IPS-11a (cell line): ENCODE measurements around the gene YARS2.
"Not testable (repeated sequence)": the region's sequence is repeated elsewhere in the genome, so short reads cannot be mapped to it uniquely, and the experiment has no call there.

Experiments used
- H3K4me3 ChIP-seq: one replicate; pipeline ENCODE4 v1.5.1; 2013; ENCODE audit warnings: low read depth, low read length, control low read depth

YARS2 gene

DNA sequence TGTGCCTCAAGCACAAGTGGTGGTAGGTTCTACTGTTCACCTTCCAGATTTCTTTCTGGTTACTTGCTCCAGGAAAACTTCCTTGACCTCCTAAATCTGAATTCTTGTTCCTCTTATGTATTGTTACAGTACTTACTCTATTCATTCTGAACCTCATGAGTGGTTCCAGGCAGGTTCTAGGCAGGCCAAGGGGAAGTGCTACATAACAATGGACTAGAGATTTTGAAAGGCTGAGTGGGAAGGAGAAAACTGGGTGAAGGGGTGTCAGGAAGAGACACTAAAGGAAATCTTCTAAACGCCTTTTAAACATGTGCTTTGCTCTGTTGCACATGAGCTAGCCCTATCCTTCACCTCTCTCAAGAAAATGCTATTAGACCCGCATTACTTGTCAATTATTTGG, 1.6 kb downstream of the YARS2 start:
- peak overlapping the region; percentile 100 for H3K4me3 ChIP-seq

DNA sequence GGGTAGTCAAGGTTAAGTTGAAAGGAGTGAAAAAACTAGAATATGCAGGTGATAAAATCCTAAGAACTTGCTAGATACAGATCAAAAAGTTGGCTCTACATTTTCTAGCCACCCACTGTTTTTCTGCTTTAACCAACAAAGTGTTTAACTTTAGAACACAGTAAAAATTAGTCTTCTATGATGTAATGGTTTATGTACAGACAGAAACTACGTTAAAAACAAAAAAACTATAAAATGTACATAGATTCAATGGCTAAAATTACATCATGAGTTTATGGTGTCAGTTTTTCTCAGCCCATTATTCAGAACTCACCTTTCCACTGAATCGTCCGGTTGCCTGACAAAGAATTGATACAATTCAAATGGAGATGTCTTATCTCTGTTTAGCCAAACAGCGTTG, 2.1 kb downstream of the YARS2 start:
- H3K4me3 ChIP-seq = no peak overlapping the region

DNA sequence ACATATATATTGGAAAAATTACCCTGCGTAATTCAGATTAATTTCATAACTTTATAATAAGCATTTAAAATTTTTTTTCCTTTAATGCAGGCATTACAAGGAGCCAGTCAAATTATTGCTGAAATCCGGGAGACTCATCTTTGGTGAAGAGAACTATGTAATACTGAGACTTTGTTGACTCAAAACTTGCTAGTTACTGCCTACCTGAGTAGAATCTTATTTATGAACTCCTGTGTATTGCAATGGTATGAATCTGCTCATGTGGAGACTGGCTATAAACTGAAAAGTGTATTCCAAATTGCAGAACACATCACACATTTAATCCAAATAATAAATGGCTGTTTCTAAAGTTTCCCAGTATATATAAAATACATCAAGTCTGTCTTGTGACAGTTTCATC, 12.4 kb downstream of the YARS2 start:
- H3K4me3 ChIP-seq = no peak overlapping the region

DNA sequence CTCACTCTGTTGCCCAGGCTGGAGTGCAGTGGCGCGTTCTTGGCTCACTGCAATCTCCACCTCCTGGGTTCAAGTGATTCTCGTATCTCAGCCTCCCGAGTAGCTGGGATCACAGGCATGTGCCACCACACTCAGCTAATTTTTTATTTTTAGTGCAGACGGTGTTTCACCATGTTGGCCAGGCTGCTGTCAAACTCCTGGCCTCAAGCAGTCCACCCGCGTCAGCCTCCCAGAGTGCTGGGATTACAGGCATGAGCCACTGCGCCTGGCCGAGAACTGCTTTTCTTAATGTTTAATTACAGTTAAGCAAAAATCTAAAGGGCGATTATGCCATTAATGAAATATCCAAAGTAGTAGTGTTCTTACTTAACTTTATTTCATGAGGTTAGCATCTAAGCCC, 13.6 kb downstream of the YARS2 start:
- H3K4me3 ChIP-seq = no peak overlapping the region

DNA sequence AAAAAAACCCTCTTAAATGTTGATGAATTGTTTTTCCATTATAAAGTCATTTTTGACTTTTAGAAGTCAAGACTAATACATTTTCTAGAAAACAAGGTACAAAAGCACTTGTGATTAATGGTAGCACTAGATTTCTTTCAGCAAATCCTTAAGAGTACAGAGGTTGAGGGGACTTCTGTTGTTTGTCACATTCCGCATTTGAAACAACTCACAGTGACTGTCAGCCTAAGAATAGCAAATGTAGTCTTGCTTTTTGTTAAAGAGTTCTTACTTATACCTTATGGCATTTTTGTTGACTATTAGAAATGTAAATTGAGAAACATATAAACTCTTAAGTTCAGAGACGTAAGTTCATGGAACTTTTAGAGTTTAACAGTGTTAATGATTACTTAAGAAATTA, 16.4 kb downstream of the YARS2 start:
- no peak overlapping the region for H3K4me3 ChIP-seq

DNA sequence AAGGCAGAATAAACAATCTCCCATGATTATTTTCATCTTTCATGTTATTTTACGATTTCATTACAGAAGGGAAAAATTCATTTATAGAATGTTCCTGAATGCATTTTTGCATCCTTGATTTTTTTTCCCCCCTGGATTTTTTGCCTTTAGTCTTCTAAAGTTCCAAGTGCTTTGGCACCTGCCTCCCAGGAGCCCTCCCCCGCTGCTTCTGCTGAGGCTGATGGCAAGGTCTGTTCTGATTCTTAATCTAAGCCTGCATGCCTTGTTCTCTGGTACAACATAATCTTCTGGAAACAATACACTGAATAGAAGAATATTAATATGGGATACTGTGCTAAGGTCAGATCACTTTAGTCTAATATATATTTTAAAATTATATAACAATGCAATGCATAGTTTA, 18.0 kb downstream of the YARS2 start:
- no peak overlapping the region for H3K4me3 ChIP-seq

DNA sequence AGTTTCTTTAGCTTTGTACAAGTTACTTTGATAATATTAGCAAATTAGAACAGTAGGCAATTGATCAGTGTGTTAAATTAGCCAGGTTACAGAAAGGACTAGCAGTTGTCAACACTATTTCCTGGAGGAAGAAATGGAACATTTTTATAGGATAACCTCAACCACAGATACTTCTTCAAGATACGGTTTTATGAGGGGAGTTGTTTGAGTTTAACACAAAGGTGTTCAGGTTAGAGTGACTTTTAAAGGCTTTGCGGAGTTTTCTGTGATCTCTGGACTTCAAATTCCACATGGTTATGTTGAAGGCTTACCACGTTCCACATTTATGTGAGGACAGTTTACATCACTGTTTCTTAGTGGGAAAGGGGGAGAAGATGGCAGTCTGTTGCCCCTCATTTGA, 19.3 kb downstream of the YARS2 start:
- H3K4me3 ChIP-seq = no peak overlapping the region

DNA sequence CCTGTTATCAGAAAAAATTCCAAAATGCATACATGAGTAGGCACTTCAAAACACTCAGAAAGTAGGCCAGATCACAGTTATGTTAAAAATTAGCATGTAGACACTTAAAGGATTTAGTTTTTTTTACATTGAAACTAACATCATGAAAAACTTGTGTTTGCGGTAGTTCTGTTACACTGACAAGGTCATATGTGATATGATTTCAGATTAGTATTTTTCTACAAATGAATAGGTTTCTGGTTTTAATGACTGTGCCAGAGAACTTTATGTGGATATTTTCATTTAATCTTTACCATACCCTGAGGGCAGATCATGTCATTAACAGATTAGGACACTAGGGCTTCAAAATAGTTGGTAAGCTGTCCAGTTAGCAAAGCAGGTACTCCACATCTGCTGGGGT, 20.7 kb downstream of the YARS2 start:
- H3K4me3 ChIP-seq = no peak overlapping the region

DNA sequence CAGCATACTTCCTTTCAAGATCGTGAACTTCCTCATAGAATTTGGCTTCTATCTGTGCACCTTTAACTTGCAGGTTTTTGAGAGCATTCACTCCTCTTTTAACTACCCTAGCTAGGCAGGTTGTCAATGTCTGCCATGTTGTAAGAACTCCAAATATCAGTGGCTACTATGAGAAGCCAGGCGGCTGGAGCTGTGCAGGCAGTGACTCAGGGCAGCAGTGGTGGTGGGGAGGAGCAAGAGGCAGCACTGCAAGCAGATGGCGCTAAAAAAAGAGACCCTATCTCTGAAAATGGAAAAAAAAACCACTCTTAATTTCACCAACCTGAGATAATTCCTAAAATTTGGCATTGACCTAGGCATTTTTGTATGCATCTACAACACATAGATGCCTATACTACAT, 28.5 kb downstream of the YARS2 start:
- no peak overlapping the region for H3K4me3 ChIP-seq

DNA sequence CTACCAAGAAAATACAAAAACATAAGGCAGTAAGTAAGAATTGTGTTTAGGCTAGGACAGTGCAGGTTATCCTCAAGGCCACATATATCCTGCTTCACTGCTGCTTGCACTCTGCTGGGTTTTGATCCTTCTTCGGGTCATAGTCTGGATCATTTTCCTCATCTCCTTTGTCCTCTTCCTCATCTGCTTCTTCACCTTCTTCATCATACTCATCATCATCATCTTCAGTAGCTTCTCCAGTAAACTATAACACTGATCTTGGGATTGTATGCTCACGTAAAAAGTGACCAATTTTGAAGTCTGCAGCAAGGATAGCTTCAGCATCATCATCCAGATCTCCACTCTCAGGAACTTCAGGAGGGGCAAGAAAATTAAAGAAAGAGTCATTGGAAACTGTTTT, 29.4 kb downstream of the YARS2 start:
- no peak overlapping the region for H3K4me3 ChIP-seq

DNA sequence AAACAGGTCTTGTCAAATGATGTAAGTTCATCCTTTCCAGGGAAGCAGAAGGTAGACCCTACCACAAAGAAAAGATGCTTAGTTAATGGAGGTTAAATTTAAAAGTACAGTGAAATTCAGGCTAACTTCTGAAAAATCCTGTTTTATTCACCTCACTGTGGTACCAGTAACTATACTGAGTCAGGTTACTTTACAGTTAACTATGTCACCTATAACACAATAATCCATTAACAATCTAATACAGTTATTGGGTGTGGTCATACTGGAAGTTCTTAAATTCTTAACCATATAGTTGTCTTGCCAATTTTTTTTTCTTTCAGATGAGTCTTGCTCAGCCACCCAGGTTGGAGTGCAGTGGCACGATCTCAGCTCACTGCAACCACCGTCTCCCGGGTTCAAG, 30.4 kb downstream of the YARS2 start:
- not testable (repeated sequence) for H3K4me3 ChIP-seq

DNA sequence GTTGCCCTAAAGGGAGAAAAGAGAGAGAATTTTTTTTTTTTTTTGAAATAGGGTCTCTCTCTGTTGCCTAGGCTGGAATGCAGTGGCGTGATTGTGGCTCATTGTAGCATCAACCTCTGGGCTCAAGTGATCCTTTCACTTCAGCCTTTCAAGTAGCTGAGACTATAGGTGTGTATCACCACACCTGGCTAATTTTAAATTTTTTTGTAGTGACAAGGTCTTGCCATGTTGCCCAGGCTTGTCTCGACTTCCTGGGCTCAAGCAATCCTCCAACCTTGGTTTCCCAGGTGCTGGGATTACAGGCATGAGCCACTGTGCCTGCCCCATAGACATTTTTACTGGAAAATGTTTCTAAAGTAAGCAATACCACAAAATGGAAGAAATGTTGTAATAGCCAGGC, 36.8 kb downstream of the YARS2 start:
- no peak overlapping the region for H3K4me3 ChIP-seq

DNA sequence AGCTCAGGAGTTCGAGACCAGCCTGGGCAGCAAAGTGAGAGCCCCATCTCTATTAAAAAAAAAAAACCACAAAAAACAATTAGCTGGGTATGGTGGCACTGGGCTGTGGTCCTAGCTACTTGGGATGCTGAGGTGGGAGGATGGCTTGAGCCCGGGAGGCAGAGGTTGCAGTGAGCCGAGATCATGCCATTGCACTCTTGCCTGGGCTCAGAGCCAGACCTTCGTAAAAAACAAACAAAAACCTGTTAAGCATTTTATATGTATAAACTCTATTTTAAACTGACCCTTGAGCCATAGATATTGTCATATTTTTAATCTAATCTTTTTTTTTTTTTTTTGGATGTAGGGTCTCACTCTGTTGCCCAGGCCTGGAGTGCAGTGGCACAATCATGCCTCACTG, 40.9 kb downstream of the YARS2 start:
- H3K4me3 ChIP-seq = no peak overlapping the region

DNA sequence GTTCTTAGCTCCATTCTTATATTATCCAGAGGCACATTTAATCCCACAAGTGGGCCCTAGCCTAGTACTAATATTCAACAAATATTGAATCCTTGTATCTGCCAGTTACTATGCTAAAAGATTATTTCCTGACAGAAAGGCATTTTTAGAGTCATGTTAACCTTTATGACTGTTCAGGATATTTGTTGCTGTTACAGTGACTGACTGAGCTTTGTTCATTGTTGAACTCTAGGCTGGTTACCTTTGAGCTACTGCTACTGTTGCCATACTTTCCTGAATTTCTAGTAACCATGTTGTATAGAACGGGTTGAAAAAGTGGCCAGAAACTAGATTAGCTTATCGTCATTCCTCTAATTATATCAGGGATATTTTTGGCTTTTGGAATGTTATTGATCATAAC, 46.8 kb downstream of the YARS2 start:
- H3K4me3 ChIP-seq = no peak overlapping the region

DNA sequence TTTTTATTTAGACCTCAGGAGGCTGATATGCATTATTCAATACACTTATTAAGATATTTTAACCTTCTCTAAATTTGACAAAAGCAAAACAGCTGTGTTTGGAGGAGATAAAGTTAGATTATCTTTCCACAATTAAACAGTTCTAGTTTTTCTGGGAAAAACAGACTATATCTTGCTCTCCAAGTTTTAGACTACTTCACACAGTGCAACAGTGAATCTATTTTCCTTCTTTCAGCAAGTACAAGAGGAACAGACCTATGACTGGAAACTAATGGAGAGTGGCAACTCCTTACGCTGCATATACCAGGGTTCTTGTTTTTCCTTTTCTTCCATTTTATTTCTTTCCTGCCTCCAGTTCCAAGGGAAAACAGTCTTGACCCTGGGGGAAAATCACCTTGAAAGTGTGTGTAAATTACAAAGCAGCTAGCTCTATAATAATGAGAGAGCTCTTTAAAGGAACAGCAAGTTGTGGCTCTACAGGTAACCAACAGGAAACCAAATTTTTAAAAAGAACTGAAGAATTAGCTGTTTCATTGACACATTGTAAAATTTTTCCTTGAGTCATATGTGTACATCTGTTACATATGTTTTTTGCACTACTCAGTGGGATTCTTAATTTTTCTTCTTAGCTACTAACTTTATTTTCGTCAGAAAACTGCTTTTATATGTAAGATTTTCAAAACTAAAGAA, 49.2 kb downstream of the YARS2 start:
- H3K4me3 ChIP-seq = no peak overlapping the region

DNA sequence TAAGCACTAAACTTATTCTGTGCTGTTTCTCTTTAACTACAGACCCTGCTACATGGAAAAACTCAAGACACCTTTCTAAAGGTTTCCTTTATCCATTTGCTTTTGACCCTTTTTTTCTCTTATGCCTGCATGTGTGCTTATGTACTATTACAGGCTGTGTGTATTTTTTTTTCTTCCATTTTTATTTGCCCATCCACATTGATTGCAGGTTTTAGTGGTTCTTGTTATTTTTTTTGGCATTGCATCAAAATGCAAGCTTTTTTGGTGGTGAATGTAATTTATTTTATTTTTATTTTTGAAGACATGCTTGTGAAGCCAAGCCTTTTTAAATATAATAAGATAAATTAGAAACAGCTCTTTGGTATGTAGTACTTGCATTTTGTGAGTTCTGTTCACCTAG, 49.9 kb downstream of the YARS2 start:
- no peak overlapping the region for H3K4me3 ChIP-seq

DNA sequence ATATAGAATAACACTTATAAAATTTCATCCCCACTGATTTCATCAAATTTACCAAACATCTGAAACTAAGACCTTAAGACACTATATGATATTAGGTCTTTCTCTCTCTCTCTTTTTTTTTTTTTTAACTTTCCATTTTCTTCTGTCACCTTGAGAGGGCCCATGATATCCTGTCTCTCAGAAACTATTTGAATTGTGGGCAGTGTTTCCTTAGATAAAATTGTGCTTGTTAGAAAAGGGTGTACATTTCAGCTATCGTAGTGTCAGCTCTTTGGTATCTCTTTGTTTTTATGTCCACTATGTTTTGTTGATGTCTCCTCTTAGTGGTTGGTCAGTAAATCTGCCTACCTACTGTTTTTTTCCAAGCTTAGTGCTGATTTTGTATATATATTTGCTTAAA, 52.8 kb downstream of the YARS2 start:
- no peak overlapping the region for H3K4me3 ChIP-seq

DNA sequence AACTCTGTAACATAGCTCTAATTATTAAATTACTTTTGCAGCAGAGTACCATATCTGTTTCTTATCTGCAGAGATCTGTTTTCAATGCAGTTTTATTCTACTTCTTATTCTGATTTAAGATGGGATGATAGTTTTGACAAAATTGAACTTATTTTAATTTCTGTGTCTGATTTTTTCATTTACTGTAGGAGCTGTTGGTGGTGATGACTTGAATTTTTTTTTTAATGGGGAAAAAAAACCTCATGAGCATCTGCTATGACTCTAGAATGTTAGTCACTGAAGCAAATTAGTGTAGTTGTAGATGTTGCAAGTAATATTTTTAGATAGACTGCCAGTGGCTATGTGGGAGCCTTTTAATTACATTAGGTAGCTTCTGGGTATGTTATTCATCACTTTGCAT, 53.2 kb downstream of the YARS2 start:
- H3K4me3 ChIP-seq = no peak overlapping the region

DNA sequence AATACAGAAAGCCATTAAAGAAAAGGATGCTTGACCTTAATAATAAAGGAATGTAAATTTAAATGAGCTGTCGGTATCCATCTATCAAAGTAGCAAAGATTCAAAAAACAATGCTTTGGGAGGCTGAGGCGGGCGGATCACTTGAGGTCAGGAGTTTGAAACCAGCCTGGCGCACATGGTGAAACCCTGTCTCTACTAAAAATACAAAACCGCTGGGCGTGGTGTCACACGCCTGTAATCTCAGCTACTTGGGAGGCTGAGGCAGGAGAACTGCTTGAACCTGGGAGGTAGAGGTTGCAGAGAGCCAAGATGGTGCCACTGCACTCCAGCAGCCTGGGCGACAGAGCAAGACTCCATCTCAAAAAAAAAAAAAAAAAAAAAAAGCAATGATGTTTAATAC, 56.3 kb downstream of the YARS2 start:
- not testable (repeated sequence) for H3K4me3 ChIP-seq

DNA sequence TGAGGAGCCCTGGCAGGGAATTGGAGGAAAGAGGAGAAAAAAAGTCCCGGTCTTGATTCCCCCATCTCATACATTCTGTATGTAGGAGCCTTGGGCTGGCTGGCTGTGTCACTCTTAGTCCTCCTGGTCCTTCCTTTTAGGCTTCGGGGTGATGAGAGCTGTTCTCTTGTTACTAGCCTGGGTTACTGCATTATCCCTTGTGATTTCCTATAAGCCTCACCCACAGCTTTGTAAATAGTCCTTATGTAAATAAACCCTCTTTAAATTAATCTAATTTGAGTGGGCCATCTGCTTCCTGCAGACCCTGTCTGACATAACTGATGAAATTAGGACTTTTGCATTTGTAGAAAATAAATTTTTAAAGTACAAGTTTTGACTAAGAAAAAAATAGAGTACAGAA, 57.4 kb downstream of the YARS2 start:
- H3K4me3 ChIP-seq = no peak overlapping the region

DNA sequence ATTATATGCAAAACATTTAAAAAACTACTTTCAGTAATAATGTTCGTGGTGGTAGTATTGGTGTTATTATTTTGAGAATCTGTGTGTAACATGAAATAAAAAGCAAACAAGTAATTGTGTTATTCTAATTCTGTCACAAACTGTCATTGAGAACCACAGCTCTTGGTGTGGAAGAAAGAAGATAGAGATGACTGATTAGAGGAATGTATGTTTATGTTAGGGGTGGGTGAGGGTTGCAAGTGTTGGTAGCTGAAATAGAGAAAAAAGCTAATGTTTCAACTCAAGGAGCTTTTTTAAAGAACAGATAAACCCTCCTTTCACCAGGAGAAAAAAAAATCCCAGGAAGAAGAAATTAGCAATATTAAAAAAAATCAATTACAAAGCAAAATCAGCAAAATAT, 58.3 kb downstream of the YARS2 start:
- H3K4me3 ChIP-seq = no peak overlapping the region
